Fibroblast of pulmonary artery (primary cell): Measurements from ENCODE around the gene SCN1A.

Source experiments
- DNase-seq: peaks from one replicate; pipeline ENCODE4 v3.0.0-alpha.2; 2010; ENCODE audit warnings: low read depth
- H3K4me3 ChIP-seq: replicated peaks from 2 replicates; pipeline ENCODE4 v1.5.1; 2011; ENCODE audit warnings: low read depth, mild to moderate bottlenecking, control low read depth, low read length, moderate library complexity
- CTCF ChIP-seq: IDR thresholded peaks from 2 replicates; pipeline ENCODE4 v1.5.1; 2011; ENCODE audit warnings: mild to moderate bottlenecking, control low read depth, low read length, inconsistent platforms; ENCODE audit errors: missing control alignments

The SCN1A gene

GRCh38 chr2:166044853-166045483, 82.9 kb downstream of the SCN1A start:
- no peak for DNase-seq
- H3K4me3 ChIP-seq, result no peak overlapping the region
- TF ChIP-seq CTCF, result no peak

DNA sequence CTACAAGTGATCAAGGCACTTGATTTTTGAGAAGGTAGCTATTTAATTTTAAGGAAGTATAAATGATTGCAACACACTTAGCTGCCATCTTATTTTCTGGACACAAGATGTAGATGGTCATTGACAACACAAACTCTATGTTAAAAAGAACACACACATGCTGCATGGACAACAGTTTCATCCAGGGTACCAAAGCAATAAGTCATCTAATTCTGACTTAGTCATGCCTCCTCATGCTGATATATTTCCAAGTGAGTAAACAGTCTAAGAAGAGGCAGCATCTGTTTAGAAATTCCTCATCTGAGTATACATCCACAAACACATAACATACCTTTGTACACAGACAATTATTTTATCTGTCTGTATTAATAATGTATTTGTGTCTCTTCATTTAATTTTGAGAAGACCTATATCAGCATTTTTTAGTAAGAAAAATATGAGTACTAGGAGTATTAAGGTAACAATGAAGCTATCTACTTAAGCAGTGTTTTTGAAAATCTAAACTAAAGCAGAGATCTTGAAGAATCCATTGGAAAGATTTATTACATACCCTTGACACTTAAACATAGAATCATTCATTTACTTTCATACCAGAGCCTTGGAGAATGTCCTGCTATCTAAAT, 84.9 kb downstream of the SCN1A start:
- DNase-seq, result no peak
- H3K4me3 ChIP-seq, result no peak overlapping the region
- no peak for TF ChIP-seq CTCF

DNA sequence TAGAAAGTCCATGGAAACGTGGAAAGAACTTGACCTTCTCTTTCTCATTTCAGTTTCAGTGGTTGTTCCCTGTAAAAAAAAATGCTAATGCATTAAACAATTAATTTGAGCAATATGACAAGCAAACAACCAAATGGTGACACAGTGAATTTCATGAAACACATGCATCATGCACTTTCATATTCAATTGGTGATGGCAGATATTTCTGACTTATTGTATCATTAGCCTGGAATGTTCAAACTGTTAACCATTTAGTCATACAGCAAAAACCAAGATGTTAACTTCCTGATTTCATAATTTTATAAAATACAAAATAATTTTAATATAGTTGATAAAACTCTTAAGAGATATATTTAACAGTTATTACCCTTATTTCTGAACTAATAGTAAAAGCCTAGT, 85.5 kb downstream of the SCN1A start:
- DNase-seq, result peak; percentile 25
- no peak for TF ChIP-seq CTCF
- no peak overlapping the region for H3K4me3 ChIP-seq

DNA sequence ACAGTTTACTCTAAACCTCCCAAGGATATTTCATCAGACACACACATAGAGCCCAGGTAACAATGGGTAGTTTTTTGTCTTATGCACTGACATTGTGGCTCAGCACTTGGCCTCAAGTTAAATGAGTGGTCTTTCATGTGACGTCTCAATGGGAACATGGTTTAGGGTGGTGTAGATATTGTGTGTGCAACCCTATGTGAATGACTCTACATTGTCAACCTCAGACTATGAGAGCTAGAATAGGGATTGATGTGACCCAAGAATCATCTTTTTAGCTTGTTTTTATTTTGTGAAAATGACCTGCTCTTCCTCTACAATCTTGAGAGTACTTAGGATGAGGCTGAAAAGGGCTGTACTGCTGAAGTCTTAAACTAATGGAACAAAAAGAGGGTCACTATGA, 86.2 kb downstream of the SCN1A start:
- H3K4me3 ChIP-seq, result no peak overlapping the region
- TF ChIP-seq CTCF, result no peak
- DNase-seq, result no peak

DNA sequence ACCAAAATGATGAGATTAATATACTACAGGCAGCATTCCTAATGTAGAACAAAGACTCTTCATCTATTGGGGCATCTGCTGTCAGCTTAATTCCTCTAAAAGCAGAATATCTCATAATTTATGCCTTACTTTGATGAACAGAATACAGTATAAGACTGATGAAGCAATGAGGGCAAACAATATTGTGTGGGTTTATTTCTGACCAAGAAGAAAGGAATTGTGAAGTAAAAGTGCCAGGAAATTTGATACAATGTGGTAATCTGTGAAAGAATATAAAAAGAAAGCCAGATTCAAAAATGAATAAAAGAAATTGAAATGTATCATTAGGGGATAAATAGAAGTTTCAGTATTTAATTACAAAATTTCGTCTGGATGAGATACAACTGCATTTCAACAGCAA, 95.5 kb downstream of the SCN1A start:
- DNase-seq, result peak; percentile 2
- no peak for TF ChIP-seq CTCF
- H3K4me3 ChIP-seq, result no peak overlapping the region

DNA sequence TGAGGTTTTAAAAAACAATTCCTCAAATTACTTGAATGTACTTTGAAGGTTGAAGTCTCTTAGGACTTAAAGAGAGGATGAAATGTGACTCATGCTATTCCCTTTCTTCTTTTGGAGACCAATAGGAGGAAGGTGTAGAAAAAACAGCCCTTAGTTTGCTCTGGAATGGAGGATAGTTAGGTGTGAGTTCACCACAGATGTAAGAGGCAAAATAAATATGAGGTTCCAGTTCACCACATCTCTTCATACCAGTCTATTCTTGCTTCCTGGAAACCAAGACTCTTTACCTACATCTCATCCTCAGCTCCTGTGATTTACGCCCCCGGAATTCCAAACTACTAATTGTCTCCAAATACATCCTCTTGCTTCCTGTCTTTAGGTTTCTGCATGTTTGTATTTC, 96.8 kb downstream of the SCN1A start:
- no peak for TF ChIP-seq CTCF
- peak; percentile 3 for DNase-seq
- no peak overlapping the region for H3K4me3 ChIP-seq

- TF ChIP-seq CTCF, result no peak
- no peak overlapping the region for H3K4me3 ChIP-seq
- no peak for DNase-seq
Observed at GRCh38 chr2:166025313-166025712, 102.5 kb downstream of the SCN1A start.
